NT2/D1 (cell line): ENCODE data around the gene COL20A1.

Experiments used
- SUZ12 ChIP-seq: IDR thresholded peaks from 2 replicates; pipeline ENCODE4 v1.6.1; 2011; ENCODE audit not compliant: insufficient read length, insufficient read depth; ENCODE audit errors: extremely low read depth
- YY1 ChIP-seq: IDR thresholded peaks from 2 replicates; pipeline ENCODE4 v1.6.1; 2011; ENCODE audit not compliant: insufficient read length, insufficient read depth
- ZNF274 ChIP-seq: IDR thresholded peaks from 2 replicates; pipeline ENCODE4 v1.6.1; 2011; ENCODE audit warnings: mild to moderate bottlenecking, low read depth, low read length

GRCh38 chr20:63377256-63377941, 84.4 kb downstream of the COL20A1 start:
- TF ChIP-seq YY1: no peak
- no peak for TF ChIP-seq ZNF274
- TF ChIP-seq SUZ12: no peak
